SJSA1 (cell line): ENCODE results near the gene MRC1. TPM values are rescaled to one million over a fixed set of nuclear protein-coding genes. Genes with fewer than 3 reads are reported as not detected.

Experiments
- DNase-seq, 2 experiments: peaks; one replicate each; pipeline ENCODE4 v3.0.0-alpha.2; 2015 to 2020; ENCODE audit warnings: low spot score in 2 of 2, low read depth in 1 of 2
- H3K27ac ChIP-seq: fragments of 250-450 bp; sonication (Bioruptor Pico); 2 replicates; pipeline ENCODE4 v1.5.1; 2020; ENCODE audit warnings: mild to moderate bottlenecking, moderate library complexity
- H3K27me3 ChIP-seq: fragments of 250-450 bp; sonication (Bioruptor Pico); replicated peaks from 2 replicates; pipeline ENCODE4 v1.5.1; 2020; ENCODE audit warnings: mild to moderate bottlenecking, moderate library complexity
- H3K36me3 ChIP-seq: fragments of 250-450 bp; sonication (Bioruptor Pico); 2 replicates; pipeline ENCODE4 v1.5.1; 2020; ENCODE audit warnings: mild to moderate bottlenecking
- H3K4me1 ChIP-seq: fragments of 250-450 bp; sonication (Bioruptor Pico); replicated peaks from 2 replicates; pipeline ENCODE4 v1.6.1; 2021; ENCODE audit warnings: mild to moderate bottlenecking
- H3K4me3 ChIP-seq: fragments of 250-450 bp; sonication (Bioruptor Pico); 2 replicates; pipeline ENCODE4 v1.5.1; 2020; ENCODE audit warnings: mild to moderate bottlenecking
- H3K9me3 ChIP-seq: fragments of 250-450 bp; sonication (Bioruptor Pico); replicated peaks from 2 replicates; pipeline ENCODE4 v1.5.1; 2020; ENCODE audit warnings: mild to moderate bottlenecking
- total RNA-seq: library from RNA; depleted of rRNA; stranded (reverse); fragments of >200 nt; shearing (Covaris generic); gene quantifications from 2 replicates; pipeline ENCODE4 v1.2.3, GENCODE V29; 2014; rRNA removed

The MRC1 gene
- total RNA-seq, 1 experiment from 2014 or later, result not detected

DNA sequence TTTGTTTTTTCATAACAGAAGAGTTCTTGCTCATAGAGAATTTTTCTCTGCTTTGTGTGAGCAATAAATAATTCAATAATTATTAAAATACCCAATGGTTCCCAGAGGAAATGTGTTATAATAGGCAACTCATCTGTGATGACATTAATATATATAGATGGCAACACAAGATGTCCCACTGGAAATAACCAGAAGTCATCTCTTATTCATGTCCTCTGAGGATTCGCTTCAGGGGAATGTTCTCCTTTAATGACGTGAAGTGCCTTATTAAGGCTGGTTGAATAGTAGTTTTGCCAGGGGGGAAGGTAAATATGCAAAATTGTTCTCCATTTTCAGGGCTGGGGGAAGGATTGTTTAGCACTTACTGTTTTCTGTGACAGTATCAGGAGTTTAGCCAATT, 145.7 kb downstream of the MRC1 start:
- Histone ChIP-seq H3K4me1 (no peaks in the 10 kb centered on the region), H3K27ac (no peak overlapping the region), H3K27me3 (no peaks in the 10 kb centered on the region; the same call in 1 of the 2 replicates), H3K9me3 (no peaks in the 10 kb centered on the region; the same call in 1 of the 2 replicates), H3K4me3 (no peak overlapping the region), H3K36me3 (no peaks in the 10 kb centered on the region)
- no peak for DNase-seq

DNA sequence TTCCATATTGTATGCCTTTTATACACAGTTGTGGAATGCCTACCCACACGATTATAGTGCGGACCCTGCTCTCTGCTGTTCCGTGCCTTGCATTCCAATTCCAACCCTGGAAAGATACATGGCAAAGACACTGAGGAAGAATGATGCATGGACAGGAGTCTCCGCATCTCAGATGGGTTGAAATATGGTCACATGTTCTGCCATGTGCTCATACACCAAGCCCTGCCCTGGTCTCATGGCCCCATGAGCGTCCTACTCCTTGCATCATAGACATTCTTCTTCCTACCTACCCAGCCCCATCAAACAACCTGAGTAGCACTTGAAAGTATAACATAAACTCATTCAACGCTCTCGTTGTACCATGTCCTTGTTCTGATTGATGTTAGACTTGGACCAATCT, 148.9 kb downstream of the MRC1 start:
- Histone ChIP-seq H3K27me3 (no peaks in the 10 kb centered on the region; the same call in 1 of the 2 replicates), H3K36me3 (no peaks in the 10 kb centered on the region), H3K4me1 (no peaks in the 10 kb centered on the region), H3K9me3 (no peaks in the 10 kb centered on the region; the same call in 1 of the 2 replicates), H3K27ac (no peak overlapping the region), H3K4me3 (no peak overlapping the region)
- DNase-seq, result no peak

DNA sequence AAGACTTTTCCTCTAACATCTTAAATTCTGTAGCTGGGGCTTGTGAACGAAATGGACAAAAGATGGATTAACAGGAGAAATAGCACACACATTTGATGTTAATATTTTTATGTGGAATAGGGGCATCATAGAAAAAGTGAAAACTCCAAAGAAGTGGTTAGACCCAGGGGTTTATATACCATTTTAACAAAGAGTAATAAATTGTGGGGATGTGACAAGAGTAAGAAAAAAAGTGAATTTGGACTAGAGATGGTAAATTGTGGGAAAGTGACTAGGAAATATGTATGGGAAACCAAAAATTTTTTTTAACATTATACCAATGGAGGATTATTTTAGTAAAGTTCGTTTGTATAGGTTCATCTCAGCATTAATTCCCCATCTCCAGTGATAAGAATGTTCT, 150.7 kb downstream of the MRC1 start:
- no peak overlapping the region for H3K4me3 ChIP-seq
- no peak for DNase-seq
- H3K36me3 ChIP-seq, result no peaks in the 10 kb centered on the region
- H3K27me3 ChIP-seq, result no peaks in the 10 kb centered on the region; the same call in 1 of the 2 replicates
- H3K27ac ChIP-seq, result no peak overlapping the region
- H3K9me3 ChIP-seq, result no peaks in the 10 kb centered on the region; the same call in 1 of the 2 replicates
- H3K4me1 ChIP-seq, result no peaks in the 10 kb centered on the region

Other genes starting within 250 kb of the MRC1 start
- gene HACD1, start 192.0 kb upstream of the MRC1 start, total RNA-seq, result 105 and 139 TPM in 2 replicates
- 20.0 and 33.8 TPM in 2 replicates for gene STAM, start 165.2 kb upstream of the MRC1 start, total RNA-seq
- 0.08 TPM in 1 of 2 replicates, not detected in the other for gene TMEM236, start 57.1 kb upstream of the MRC1 start, total RNA-seq
- not detected in 2 replicates for gene SLC39A12, start 142.6 kb downstream of the MRC1 start, total RNA-seq